Spinal cord (tissue), 10 donors: ENCODE results near the gene CHRM1. TPM values are rescaled to one million over a fixed set of nuclear protein-coding genes. Genes with fewer than 3 reads are reported as not detected.

Source experiments
- DNase-seq, 6 donors: peaks; one replicate each; pipeline versions ENCODE4 v3.0.0 to v3.0.0-alpha.2; 2013 to 2015; ENCODE audit warnings: low spot score in 6 of 6, low read depth in 4 of 6
- H3K27ac ChIP-seq: one replicate; pipeline ENCODE4 v1.5.1; 2013; ENCODE audit warnings: low read depth, low read length, control low read depth
- H3K27me3 ChIP-seq: one replicate; pipeline ENCODE4 v1.6.1; 2013; ENCODE audit warnings: low read length; ENCODE audit not compliant: control insufficient read depth, insufficient read depth
- H3K36me3 ChIP-seq: one replicate; pipeline ENCODE4 v1.6.1; 2013; ENCODE audit warnings: low read length; ENCODE audit not compliant: control insufficient read depth, insufficient read depth
- H3K4me1 ChIP-seq: one replicate; pipeline ENCODE4 v1.6.1; 2013; ENCODE audit warnings: low read length; ENCODE audit not compliant: control insufficient read depth, insufficient read depth
- H3K4me3 ChIP-seq: one replicate; pipeline ENCODE4 v1.5.1; 2013; ENCODE audit warnings: low read depth, low read length, control low read depth
- H3K9me3 ChIP-seq: one replicate; pipeline ENCODE4 v1.6.1; 2013; ENCODE audit warnings: low read length; ENCODE audit not compliant: control insufficient read depth, insufficient read depth
- WGBS: methylation state at CpG from one replicate; pipeline ENCODE4 v1.1.5; 2013; ENCODE audit warnings: missing lambda C conversion rate; ENCODE audit not compliant: insufficient coverage; 5-methylcytosine and 5-hydroxymethylcytosine counted together
- polyA plus RNA-seq, 2 donors: library from polyadenylated mRNA; unstranded; fragments of 120-200 nt; gene quantifications; one replicate each; pipeline ENCODE4 v1.2.1, GENCODE V29; 2013; ENCODE audit not compliant: insufficient read length in 2 of 2
- total RNA-seq, 2 donors: library from RNA; depleted of rRNA in 1 of 2; stranded (reverse); fragments of 120-200 nt in 1 of 2; fragments of >200 nt in 1 of 2; gene quantifications; one replicate each; pipeline versions ENCODE4 v1.2.3 to v1.2.4, GENCODE V29; 2013 to 2014
- donor health status: healthy.

Gene CHRM1
- total and polyA plus RNA-seq, 4 donors, result 0.89 to 4.4 (median 2.1) TPM

GRCh38 chr11:62908468-62909072, 12.6 kb downstream of the CHRM1 start:
- H3K9me3 ChIP-seq, result no peaks in the 10 kb centered on the region
- H3K27ac ChIP-seq, result peak overlapping the region; percentile 78
- H3K4me3 ChIP-seq, result no peak overlapping the region
- WGBS, result 44% methylated on average over 9 of the region's 9 CpGs
- H3K4me1 ChIP-seq, result peaks cover 35% of the 10 kb centered on the region
- peaks cover 11% of the 10 kb centered on the region for H3K36me3 ChIP-seq
- H3K27me3 ChIP-seq, result no peaks in the 10 kb centered on the region
- peak in 1 of 6 donors; percentile 69 for DNase-seq

DNA sequence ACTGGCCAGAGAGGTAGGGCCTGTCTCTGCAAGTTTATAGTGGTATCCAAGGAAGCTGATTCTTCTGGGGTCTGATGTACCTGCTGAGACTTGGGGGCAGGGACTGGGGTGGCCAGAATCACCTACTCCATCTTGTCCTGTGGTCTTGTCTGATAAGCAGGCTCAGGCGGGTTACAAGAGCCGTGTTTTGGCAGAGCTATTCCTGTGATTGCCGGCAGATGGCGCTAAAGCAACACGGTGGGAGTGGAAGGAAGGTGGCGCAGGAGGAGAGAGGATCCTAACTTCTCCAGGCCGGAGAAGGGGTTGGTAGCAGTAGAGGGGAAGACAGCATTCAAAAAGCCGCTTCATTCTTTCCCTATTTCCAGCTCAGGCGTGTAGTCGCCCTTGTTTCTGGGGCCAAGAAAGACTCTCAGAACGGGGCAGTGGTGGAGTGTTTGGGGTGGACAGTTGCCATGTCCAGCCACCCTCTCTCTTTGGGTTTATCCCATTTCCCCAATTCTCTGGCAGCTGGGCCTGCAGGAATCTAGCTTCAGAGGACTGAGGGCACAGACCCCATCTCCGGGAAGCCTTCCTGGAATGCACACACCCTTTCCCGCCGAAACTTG, 15.1 kb downstream of the CHRM1 start:
- Histone ChIP-seq H3K27me3 (no peaks in the 10 kb centered on the region), H3K4me3 (no peak overlapping the region), H3K9me3 (no peaks in the 10 kb centered on the region), H3K36me3 (peaks cover 11% of the 10 kb centered on the region), H3K27ac (peak overlapping the region; percentile 26), H3K4me1 (peaks cover 35% of the 10 kb centered on the region)
- WGBS, result 8% methylated on average over 5 of the region's 14 CpGs
- DNase-seq, result peak; percentile 79 to 96 (median 84)

DNA sequence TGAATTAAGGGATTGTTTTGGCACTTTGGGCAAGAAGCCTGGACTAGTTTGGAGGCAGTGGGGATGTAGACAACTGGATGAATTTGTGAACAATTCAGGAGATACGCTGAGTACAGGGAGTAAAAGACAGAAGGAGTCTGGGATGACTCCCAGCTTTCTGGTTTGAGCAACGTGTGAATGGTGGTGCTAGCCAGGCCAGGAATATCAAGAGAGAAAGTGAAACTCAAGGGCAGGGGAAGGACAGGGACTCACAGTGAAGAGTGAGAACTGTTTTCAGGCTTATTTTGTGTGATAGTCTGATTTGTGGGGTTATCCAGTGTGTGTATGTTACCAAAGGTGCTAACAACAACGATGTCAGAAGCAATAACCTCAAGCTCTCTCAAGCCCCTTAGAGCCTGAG, 15.9 kb downstream of the CHRM1 start:
- Histone ChIP-seq H3K4me1 (peaks cover 30% of the 10 kb centered on the region), H3K36me3 (peaks cover 7% of the 10 kb centered on the region), H3K9me3 (no peaks in the 10 kb centered on the region), H3K27me3 (no peaks in the 10 kb centered on the region), H3K4me3 (no peak overlapping the region), H3K27ac (peak overlapping the region; percentile 26)
- DNase-seq, result no peak
- WGBS, result 34% methylated on average over 2 of the region's 3 CpGs

DNA sequence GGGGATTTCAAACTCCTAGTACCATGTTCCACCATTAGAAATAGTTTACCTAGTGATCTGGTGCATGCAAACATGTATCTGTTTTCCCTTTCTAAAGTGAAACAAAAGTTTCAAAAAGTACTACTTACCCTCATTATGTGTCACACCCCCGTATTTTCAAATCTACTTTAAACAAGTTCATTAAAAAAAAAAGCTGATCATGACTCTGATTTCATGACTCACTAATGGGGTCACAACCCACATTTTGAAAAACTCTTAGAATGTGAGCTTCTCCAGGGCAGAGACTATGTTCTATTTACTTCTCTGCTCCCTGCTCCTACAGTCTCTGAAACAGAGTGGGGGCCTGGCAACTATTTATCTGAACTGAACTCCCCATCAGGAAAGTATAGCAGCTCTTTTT, 18.2 kb downstream of the CHRM1 start:
- Histone ChIP-seq H3K27me3 (no peaks in the 10 kb centered on the region), H3K4me1 (peaks cover 8% of the 10 kb centered on the region), H3K36me3 (no peaks in the 10 kb centered on the region), H3K9me3 (no peaks in the 10 kb centered on the region), H3K27ac (no peak overlapping the region), H3K4me3 (no peak overlapping the region)
- WGBS, result 100% methylated on average over 1 of the region's 1 CpG
- no peak for DNase-seq

- Histone ChIP-seq H3K4me1 (peaks cover 4% of the 10 kb centered on the region), H3K27me3 (no peaks in the 10 kb centered on the region), H3K36me3 (no peaks in the 10 kb centered on the region), H3K27ac (no peak overlapping the region), H3K9me3 (no peaks in the 10 kb centered on the region), H3K4me3 (no peak overlapping the region)
- no peak for DNase-seq
These were observed 23.1 kb downstream of the CHRM1 start for GRCh38 chr11:62898027-62898426.

DNA sequence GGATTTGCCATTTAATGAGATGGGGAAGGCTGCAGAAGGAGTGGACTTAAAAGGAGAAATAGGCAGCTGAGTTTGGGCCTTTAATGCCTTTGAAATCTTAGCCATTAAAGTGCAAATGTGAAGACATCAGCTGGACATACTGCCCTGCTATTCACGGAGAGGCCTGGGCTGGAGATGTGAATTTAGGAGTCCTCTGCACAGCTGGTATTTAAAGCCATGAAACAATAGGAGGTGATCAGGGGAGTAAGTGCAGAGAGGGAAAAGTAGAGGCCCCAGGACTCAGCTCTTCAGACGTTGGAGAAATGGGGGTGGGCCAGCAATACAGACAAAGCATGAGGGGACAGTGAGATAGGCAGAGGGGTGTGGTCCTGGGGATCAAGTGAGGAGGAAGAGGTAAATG, 23.9 kb downstream of the CHRM1 start:
- DNase-seq, result no peak
- H3K36me3 ChIP-seq, result no peaks in the 10 kb centered on the region
- H3K27ac ChIP-seq, result no peak overlapping the region
- 29% methylated on average over 2 of the region's 2 CpGs for WGBS
- peaks cover 4% of the 10 kb centered on the region for H3K4me1 ChIP-seq
- H3K4me3 ChIP-seq, result no peak overlapping the region
- no peaks in the 10 kb centered on the region for H3K27me3 ChIP-seq
- no peaks in the 10 kb centered on the region for H3K9me3 ChIP-seq

- H3K27me3 ChIP-seq, result no peaks in the 10 kb centered on the region
- no peaks in the 10 kb centered on the region for H3K36me3 ChIP-seq
- peaks cover 7% of the 10 kb centered on the region for H3K4me1 ChIP-seq
- no peaks in the 10 kb centered on the region for H3K9me3 ChIP-seq
- H3K27ac ChIP-seq, result no peak overlapping the region
- WGBS, result 51% methylated on average over 8 of the region's 10 CpGs
- no peak overlapping the region for H3K4me3 ChIP-seq
- DNase-seq, result peak in 1 of 6 donors; percentile 62
These were observed 25.1 kb downstream of the CHRM1 start for GRCh38 chr11:62896049-62896448.

DNA sequence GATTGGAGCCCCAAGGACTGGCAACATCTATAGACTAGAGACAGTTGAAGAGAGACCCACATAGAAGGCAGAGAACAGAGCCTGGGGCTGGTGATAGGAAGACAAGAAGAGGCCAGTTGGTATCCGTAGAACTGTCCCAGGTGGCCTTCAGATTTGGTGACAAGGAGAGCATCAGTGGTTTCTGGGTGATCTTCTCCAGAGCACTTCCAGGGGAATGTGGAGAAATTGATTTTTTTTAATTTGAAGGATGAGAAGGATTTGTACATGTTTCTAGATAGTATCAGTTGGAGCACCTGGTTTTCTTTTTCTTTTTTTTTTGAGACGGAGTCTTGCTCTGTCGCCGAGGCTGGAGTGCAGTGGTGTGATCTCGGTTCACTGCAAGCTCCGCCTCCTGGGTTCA, 25.7 kb downstream of the CHRM1 start:
- H3K27ac ChIP-seq, result no peak overlapping the region
- H3K4me3 ChIP-seq, result no peak overlapping the region
- DNase-seq, result no peak
- peaks cover 9% of the 10 kb centered on the region for H3K4me1 ChIP-seq
- H3K9me3 ChIP-seq, result no peaks in the 10 kb centered on the region
- no peaks in the 10 kb centered on the region for H3K27me3 ChIP-seq
- 73% methylated on average over 1 of the region's 6 CpGs for WGBS
- H3K36me3 ChIP-seq, result no peaks in the 10 kb centered on the region

DNA sequence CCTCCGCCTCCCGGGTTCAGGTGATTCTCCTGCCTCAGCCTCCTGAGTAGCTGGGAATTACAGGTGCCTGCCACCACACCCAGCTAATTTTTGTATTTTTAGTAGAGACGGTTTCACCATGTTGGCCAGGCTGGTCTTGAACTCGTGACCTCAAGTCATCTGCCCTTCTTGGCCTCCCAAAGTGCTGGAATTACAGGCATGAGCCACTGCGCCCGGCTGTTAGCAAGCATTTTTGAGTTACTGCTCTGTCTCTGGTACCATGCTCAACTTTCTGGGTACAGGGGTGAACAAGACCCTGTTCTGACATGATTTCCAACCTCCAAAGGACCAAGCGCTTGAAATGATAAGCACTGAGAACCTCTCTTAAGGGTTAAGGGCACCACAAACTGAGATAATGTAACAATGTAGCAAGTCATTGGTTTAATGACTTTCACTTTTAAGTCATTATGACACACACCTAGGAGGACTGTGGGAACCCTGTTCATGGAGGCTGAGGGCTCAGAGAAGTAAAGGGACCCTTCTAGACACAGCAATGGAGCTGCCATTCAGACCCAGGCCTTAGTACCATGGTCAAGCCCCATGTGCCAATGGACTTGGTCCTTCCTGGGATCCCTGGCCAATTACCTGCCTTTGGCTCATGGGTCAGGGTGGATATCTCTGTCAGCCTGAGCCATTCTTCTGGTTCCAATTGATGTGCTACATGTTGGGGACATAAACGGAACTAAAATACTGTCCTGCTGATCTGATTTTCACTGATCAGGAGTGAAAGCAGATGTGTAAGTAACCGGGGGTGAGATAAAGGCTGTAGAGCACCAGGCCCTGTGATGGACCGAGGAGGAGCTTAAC, 28.9 kb downstream of the CHRM1 start:
- no peaks in the 10 kb centered on the region for H3K27me3 ChIP-seq
- 87% methylated on average over 9 of the region's 10 CpGs for WGBS
- DNase-seq, result no peak
- H3K4me1 ChIP-seq, result peaks cover 9% of the 10 kb centered on the region
- no peak overlapping the region for H3K27ac ChIP-seq
- no peaks in the 10 kb centered on the region for H3K9me3 ChIP-seq
- no peak overlapping the region for H3K4me3 ChIP-seq
- peaks cover 25% of the 10 kb centered on the region for H3K36me3 ChIP-seq
